Cerebellar nuclear complex (tissue), 1 donor: ENCODE data around the gene SPDYE4.
"Not testable (repeated sequence)": the region's sequence is repeated elsewhere in the genome, so short reads cannot be mapped to it uniquely, and the experiment has no call there.

Source experiments
- DNase-seq, 2 experiments: peaks; one replicate each; lab custom pipeline; 2025; lab: John Stamatoyannopoulos, UW

SPDYE4 gene, protein sequence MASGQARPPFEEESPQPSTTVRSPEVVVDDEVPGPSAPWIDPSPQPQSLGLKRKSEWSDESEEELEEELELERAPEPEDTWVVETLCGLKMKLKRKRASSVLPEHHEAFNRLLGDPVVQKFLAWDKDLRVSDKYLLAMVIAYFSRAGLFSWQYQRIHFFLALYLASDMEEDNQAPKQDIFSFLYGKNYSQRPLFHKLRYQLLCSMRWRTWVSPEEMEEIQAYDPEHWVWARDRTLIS

DNA sequence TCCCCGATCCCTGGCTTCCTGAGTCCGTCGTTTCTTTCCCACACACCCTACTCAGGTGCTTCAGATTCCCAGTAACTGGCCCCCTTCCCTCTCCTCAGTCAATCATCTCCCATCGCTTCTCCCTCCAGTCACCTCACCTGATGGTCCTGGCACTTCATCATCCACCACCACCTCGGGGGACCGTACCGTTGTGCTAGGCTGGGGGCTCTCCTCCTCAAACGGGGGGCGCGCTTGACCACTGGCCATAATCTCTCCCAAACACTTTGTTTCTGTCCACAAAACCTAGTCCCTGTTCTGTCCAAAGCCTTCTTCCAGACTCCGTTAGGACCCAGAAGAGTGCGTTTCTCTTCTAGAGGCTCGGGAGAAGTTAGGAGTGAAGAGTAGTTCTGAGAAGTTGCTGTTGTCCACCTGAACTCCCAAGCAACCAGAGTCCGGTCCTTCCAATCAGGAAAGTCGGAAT, at the start of gene SPDYE4:
Gene SPDYE4 (minus strand): TSS at position 410 of the 460 bp plus-strand sequence. CDS start 164 bp downstream, at position 246.
- no peak for DNase-seq

DNA sequence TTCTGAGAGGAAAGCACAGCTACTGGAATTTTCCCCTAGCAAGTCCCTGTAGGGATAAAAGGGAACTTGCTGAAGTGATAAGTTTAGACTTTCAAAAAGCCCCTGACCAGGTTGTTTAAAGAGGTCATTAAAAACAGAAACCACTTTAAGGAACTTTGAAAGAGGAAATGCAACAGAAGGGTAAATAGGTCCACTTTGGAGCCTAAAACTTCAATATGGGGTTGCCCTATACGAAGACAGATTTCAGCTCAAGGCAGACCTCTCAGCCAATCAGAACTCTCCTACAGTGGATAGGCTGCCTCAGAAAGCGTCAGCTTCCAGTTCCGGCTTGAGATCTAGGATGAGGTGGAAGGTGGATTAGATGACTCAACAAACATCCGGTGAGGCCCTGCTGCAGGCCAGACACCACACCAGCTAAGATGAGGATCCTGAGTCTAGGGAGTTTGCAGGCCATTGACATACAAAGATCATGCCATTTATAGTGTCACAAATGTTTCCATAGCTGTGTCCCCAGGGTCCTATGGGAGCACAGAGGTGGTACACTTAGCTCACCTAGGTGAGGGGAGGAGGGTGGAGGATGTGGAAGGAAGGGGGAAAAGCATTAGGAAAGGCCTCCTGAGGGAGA, 48.7 kb upstream of the SPDYE4 start:
- no peak for DNase-seq

DNA sequence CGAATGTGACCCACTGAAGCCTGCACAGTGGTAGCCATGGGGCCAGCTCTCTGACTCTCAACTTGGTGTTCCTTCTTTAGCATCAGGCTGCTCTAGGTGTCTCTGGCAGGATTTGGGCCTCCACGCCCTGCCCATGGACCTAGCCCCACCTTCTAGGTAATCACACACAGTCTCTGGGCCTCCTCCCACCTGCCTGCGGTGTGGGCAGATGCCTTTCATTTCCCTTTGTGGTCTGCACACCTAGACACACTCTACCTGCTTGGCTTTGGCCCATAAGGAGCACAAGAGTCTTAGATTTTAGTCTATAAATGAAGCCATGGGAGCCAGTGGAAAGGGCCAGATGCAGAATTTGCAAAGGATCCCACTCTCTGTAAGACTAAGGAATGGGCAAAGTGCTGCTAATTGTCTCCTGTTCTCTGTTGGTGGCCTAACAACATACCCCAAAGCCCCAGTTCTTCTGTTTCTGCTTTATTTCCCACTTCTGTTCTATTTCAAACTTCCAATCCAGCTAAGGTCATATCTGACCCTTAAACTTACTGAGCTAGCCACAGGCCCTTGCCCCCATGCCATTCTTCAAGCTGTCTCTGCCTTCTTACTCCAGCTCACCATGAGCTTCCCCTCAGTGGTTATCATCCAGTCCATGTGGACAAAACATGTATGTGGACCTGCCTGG, 48.0 kb upstream of the SPDYE4 start:
- no peak for DNase-seq

DNA sequence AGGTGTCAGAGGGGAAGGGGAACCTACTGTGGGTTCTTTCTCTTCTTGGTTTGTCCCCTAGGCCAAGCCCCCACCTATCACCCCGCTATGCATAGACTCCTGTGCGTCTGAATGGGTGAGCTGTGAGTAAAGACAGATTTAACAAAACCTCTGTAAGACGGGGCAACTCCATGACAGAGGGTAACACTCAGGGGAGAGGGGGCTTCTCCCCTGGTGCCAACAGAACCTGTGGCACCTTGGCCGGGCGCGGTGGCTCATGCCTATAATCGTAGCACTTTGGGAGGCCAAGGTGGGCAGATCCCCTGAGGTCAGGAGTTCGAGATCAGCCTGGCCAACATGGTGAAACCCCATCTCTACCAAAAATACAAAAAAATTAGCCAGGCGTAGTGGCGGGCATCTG, 47.0 kb upstream of the SPDYE4 start:
- DNase-seq = not testable (repeated sequence)

DNA sequence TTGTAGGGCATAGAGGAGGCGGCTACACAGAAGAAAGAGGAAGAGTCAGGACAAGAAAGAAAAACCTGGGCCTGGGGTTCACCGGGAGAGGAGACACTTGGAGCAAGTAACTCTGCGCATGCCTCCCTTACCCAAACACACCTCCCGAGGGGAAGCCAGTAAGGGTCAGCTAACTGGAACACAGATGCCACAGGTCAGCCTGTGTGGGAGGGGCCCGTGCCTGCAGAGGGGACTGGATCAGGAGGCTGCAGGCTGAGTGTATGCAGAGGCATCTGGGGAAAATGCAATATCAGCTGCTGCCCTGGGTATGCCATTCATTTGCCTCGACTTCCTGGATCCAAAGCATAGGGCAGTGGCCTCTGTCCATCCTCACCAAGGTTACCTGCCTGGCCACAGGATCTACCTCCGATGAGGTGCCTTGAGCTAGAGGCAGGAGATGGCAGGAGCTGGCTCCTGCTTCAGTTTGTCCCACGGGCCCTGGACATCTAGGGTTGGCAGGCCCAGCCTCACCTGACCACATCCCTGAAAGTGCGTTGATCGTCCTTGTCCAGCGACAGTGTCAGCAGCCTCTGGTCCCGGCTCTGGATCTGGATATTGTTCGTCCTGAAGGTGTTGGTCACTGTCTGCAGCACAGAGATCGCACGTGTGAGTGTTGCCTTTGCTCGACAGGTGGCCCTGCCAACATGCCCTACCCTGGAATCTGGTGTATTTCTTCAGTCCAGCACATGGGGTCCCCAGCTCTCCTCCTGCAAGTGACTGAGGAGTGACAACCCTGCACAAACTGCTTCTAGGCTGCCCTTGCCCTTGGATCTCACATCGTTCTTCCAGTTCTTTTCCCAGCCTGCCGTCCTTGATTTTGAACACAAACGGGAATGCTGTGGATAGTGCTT, 45.4 kb upstream of the SPDYE4 start:
- no peak for DNase-seq

DNA sequence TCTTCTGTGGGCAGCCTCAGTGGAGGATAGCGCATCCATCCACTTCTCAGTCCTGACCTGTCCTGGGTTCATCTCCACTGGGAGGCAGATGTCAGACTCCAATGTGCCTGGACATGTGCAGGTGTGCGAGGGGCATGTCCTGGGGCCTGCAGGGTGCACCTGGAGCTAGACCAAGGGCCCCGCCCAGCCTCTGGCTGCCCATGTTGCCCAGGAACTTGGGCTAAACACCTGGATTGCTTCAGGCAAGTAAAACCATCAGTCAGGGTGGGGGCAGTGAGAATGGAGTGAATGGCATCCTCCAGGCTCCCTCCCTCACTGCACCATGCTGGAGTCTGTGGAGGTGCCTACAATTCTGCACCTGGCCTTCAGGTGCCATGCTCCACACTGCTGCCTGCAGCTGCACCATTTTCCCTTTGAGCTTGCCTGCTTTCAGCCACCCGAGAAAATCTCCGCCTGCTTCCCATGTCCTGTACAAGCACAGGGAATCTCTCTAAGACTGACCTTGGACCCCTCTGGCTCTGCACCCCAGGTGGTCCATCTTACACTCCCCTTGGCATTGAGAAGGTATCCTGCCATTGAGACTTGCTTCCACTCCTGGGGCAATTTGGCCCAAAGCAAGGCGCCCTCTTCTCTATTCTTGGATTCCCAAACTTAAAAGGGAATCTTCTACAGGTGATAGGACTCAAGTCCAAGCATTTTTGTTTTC, 42.9 kb upstream of the SPDYE4 start:
- DNase-seq = no peak

DNA sequence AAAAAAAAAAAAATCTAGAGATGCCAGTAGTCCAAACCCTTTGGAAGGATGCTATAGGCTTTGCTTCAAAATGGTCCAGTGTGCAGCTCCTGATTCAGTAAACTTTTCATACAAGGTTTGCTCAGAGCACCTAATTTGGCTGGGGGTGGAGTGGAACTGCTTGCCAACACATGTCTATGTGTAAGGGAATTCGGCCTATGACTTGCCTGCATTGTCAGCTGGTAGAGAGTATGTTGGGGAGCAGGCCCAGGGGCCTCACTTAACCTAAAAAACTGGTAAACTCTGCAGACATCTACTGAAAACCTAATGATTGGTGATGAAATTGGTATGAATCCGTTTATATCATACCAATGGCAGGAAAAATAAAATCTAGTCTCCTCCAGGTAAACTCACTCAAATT, 42.3 kb upstream of the SPDYE4 start:
- DNase-seq = no peak

DNA sequence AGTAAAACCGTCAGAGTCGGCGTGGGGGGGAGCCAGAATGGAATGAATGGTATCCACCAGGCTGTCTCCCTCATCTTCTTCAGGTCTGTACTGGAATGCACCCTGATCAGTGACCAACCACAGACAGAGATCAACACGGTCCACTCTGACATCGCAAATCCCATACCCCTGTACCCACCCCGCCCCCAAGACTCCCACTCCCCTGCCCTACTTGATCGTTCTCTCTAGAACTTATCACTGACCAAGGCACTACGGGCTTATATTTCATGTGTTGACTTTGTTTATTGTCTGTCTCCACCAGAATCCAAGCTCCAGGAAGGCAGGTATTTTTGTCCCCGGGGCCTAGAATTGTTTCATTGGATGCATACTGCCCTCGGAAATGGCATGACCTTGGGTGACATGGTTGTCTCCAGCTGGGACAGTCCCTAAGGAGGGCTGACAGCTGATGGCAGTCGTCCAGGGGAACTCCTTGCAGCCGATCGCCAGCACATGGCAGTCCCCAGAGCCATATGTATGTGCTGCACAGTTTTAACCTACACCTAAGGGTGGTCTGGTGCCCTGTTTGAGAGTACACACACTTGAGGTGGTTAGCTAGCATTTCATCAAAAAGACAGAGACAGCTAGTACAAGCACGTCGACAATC, 41.3 kb upstream of the SPDYE4 start:
- no peak for DNase-seq

DNA sequence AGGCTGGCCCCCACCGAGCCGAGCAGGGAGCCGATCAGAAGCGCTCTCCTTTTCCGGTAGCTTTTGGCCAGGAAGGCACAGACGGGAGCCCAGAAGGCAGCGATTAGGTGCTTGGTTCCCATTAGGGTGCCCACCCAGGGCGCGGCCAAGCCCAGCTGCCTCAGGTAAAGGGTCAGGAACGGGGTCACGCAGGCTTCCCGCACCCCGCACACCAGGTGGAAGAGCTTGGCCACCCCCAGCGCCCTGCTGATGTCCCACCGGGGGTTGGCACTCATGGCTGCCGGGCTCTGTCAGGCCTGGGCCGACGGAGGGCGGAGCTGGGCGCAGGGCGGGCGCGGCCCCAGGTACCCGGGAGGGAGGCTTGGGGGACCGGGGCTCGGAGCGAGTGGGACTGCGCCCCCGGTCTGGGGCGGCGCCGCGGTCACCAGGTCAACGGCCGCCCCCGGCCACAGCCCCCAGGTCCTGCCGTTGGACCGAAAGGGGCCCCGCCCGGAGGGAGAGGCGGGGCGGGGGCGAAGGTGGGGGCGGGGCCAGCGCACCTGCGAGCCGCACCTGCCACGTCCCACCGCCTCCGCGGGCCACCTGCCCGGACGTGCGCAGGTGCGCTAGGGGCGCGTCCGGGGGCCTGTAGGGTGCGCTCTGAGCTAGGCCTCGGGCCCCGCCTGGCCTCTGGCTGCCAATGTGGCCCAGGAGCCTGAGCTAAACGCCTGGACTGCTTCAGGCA, 40.7 kb upstream of the SPDYE4 start, which contains the start of gene MFSD6L:
Gene MFSD6L (minus strand): TSS at position 520 of the 724 bp plus-strand sequence. CDS start 245 bp downstream, at position 275.
- DNase-seq = no peak

DNA sequence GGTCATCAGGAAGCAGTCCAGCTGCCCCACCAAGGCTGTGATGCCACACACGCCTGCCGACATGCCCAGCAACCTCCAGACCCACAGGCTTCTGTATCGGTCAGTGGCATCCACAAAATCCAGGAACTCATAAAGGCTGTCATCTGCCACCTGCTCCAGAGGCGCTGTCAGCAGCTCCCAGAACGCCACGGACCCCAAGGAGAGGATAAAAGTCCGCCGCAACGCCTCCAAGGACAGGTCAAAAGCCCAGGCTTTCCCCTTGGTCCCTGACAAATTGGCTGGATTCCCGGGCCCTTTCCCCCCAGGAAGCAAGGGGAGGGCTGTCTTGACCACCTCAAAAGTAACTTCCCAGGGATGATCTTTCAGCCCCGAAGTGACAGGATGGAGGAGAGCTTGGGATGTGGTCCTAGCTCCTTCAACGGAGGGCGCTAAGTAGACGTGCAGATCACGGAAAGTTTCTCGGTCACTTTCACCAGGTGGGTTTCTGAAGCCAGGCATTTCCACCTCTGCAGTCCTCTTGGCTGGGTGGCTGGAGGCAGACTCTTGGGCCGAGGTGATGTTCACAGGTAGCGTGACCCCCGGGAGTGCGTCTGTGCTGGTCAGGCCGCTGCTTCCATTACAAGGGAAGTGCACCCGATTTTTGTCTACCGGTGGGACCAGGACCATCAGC, 40.0 kb upstream of the SPDYE4 start:
- no peak for DNase-seq

DNA sequence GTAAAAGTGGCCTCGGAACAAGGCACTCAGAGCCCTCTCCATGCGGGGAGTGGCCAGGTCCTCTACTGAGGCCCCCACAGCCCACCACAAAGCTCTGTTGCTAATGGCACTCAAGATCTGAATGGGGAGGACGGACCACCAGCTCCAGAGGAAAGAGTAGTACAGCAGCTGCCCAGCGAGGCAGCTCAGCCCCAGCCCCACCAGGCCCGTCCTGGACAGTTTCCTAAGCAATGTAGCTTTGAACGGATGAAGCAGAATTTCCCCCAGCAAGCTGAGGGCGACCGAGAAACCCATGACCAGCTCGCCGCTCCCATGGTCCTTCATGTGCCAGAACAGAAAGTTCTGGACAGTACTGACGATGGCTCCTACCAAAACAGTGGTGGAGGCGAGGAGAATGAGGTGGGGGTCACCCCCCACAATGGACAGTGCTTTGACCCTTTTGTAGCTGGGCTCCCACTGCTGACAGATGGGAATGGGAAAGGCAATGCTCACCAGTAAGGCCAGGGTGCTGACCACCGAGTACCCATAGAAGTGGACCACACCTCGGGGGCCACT, 39.4 kb upstream of the SPDYE4 start:
- no peak for DNase-seq

DNA sequence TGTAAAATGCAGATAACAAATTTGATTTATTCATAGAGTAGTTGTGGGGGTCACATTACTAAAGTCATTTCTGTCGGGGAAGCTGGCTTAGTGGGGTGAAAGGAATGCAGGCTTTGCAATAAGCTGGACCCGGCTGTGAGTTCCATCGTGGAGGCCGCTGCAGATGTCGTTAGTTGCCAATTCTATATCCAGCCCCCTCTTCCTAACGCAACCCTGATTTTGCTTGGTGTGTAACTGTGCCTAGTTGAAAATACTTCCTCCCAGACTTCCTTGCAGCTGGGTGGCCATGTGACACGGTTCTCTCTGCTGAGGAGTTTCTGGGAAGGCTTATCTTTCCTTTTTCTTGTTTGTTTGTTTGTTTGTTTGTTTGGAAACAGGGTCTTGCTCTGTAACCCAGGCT, 36.3 kb upstream of the SPDYE4 start:
- no peak for DNase-seq

DNA sequence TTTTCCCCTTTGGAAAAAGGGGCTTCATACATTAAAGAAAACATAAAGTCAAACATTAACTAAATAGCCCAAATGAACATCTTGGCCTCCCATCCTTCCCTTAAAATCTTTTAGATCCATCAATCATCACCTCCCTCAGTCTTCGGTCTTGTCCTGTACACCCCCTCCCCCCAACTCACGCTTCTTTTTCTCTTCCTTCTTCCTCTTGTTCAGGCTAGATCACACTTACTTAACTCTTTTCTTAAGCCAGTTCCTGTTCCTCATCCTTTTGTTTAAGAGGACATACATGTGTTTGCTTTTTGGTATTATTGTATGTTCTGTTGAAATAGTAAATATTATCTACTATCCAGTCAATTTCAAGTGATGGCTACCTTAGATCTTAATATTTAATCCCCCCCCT, 35.3 kb upstream of the SPDYE4 start:
- no peak for DNase-seq

DNA sequence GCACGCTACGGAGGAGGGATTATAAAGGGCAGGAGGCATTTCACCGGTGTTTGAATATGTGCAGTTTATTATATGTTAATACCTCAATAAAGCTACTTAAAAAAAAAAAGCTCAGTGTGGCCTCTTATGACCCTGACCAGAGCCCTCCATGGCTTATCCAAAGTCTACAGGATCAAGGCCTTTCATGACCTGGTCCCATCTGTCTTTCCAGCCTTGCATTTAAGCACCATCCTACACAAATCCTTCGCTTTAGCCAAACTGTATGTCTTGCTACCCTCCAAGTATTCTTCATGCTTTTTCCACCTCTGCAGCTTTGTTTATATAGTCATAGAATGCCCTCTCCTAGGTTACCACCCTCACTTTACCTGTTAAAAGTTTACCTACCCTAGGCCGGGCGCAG, 34.3 kb upstream of the SPDYE4 start:
- DNase-seq = no peak

DNA sequence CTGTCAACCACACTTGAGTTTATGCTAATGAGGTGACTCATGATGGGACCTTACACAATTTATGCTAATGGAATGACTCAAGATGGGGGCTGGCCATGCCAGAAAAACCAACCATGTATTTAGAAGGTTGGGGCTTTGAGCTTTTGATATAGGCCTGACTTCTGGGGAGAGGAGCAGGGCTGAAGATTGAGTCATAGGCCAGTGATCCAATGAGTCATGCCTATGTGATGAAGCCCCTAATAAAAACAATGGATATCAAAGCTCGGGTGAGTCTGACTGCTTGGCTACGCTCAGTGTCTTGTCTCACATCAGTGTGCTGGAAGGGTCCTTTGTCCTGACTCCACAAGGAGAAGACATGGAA, 33.5 kb upstream of the SPDYE4 start:
- no peak for DNase-seq

DNA sequence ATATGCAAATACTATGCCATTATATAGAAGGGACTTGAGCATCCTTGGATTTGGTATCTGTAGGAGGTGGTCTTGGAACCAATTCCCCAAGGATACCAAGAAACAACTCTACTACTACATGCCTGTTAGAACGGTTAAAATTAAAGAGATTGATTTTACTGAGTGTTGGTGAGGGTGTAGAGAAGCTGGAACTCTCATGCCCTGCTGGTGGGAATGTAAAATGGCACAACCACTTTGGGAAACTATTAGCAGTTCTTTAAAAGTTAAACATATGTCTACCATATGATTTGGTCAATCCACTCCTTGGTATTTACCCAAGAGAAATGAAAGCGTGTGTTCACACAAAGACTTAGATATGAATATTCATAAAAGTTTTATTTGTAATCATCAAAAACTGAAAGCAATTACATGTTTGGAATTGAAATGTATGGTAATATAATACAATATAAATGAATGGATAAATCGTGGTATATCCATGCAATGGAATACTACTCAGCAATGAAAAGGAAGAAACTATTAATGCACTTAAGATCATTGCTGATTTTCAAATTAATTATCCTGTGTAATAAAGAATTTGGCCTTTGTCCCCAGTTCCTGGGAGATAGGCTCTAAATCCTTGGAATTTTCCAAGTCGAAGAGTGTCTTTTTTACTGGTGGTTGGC, 33.0 kb upstream of the SPDYE4 start:
- no peak for DNase-seq

DNA sequence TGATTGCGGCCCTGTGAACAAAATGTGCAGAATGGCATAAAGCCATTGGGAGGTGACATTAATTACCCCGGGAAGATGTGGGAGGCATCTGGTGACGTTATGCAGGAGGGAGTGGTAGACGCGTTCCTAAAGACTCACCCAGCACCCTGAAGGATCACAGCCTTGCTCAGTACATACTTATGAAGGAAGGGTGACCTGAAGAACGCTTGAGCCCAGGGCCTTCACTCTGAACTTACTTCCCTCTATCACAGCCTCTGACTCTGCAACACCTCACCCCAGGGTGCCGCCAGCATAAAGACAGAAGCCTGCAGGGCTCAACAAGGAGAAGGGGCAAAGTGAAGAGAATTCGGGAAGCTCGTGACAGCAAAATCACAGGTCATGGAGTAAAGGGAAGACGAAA, 31.4 kb upstream of the SPDYE4 start:
- DNase-seq = no peak

DNA sequence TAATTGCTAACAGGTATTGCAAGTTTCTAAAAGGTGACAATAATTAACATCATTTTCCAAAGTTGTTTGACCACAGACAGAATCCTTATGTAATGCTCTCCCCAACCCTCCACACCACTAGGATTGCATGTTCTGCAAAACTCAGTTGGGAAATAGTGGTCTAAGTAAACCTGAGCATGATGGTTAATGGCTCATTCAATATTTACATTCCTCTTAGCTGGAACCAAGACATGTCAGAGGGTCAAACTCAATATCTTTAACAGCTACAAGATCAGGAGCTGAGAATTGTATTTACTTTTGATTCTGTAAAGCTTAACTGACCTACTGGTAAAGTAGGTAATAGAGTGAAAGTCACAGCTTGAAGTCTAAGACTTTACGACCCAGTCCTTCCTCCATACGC, 30.7 kb upstream of the SPDYE4 start:
- no peak for DNase-seq
